Heart left ventricle (tissue), 16 donors: ENCODE measurements around the gene RNFT2. TPM values are rescaled to one million over a fixed set of nuclear protein-coding genes. Genes with fewer than 3 reads are reported as not detected.

Source experiments
- ATAC-seq, 4 donors: fragments of 200-7000 bp; cut with Tn5 transposase; one replicate each; pipeline ENCODE4 v1.9.1; 2020 to 2022; ENCODE audit warnings: moderate library complexity in 4 of 4, mild to moderate bottlenecking in 3 of 4, moderate number of reproducible peaks in 1 of 4
- DNase-seq, 5 donors: peaks; one replicate each; pipeline ENCODE4 v3.0.0-alpha.2; 2020
- H3K27ac ChIP-seq, 12 donors: fragments of 200-600 bp; sonication (generic) in 4 of 12; one replicate each; pipeline versions ENCODE4 v1.5.0 to v1.8.0; 2016 to 2022; ENCODE audit warnings: mild to moderate bottlenecking in 2 of 12
- H3K27me3 ChIP-seq, 9 donors: fragments of 200-600 bp; sonication (generic) in 2 of 9; one replicate each; pipeline versions ENCODE4 v1.5.1 to v1.8.0; 2016 to 2022; ENCODE audit warnings: mild to moderate bottlenecking in 3 of 9
- H3K36me3 ChIP-seq, 9 donors: fragments of 200-600 bp; sonication (generic) in 2 of 9; one replicate each; pipeline versions ENCODE4 v1.5.0 to v1.8.0; 2018 to 2022; ENCODE audit warnings: mild to moderate bottlenecking in 2 of 9
- H3K4me1 ChIP-seq, 12 donors: fragments of 200-600 bp; sonication (generic) in 4 of 12; one replicate each; pipeline versions ENCODE4 v1.5.0 to v1.8.0; 2016 to 2022; ENCODE audit warnings: mild to moderate bottlenecking in 3 of 12
- H3K4me3 ChIP-seq, 12 donors: fragments of 200-600 bp; sonication (generic) in 4 of 12; one replicate each; pipeline versions ENCODE4 v1.5.0 to v1.8.0; 2017 to 2022; ENCODE audit warnings: mild to moderate bottlenecking in 9 of 12, moderate library complexity in 4 of 12
- H3K9me3 ChIP-seq, 12 donors: fragments of 200-600 bp; sonication (generic) in 4 of 12; one replicate each; pipeline versions ENCODE4 v1.5.0 to v1.8.0; 2016 to 2022; ENCODE audit warnings: mild to moderate bottlenecking in 1 of 12
- POLR2A ChIP-seq, 2 donors: fragments of 450-650 bp; IDR thresholded peaks; one replicate each; pipeline ENCODE4 v1.6.1; 2017; ENCODE audit warnings: antibody characterized with exemption in 2 of 2, mild to moderate bottlenecking in 2 of 2, moderate library complexity in 2 of 2
- WGBS, 4 donors: extraction: QIAGEN DNeasy Blood & Tissue Kit in 2 of 4; methylation state at CpG; one replicate each; pipeline versions ENCODE4 v1.1.5 to v1.1.7; 2013 to 2018; 5-methylcytosine and 5-hydroxymethylcytosine counted together
- intact Hi-C, 10 donors: fragments of 100-400 bp; cut with DNase I; formaldehyde crosslinking; loops; one replicate each; pipeline versions ENCODE4 v1.11.1 to v1.14.2; 2022
- polyA plus RNA-seq, 2 donors: library from polyadenylated mRNA; stranded (reverse); fragments of 200-250 nt; gene quantifications; one replicate each; pipeline ENCODE4 v1.2.3, GENCODE V29; 2013
- total RNA-seq, 9 donors: library from RNA; depleted of rRNA in 2 of 9; stranded (reverse); fragments of >200 nt in 2 of 9; fragmentation: NEBNext Ultra II Directional in 3 of 9; extraction: Animal tissue kit (Norgen Biotek cat#: 25700) in 3 of 9; gene quantifications; one replicate each; pipeline versions ENCODE4 v1.1.0 to v1.2.4, GENCODE V29; 2016 to 2023
- TF ChIP-seq, protein P1 (sequence below), 12 donors: fragments of 200-600 bp; sonication (generic) in 4 of 12; IDR thresholded peaks; one replicate each; pipeline versions ENCODE4 v1.5.0 to v1.8.0; 2018 to 2022; ENCODE audit warnings: antibody characterized with exemption in 12 of 12, mild to moderate bottlenecking in 5 of 12
- donor health status: ischemic (EF 13 %, LVEDD 7.1; RV severe dilation, severe dysfunction).
- donor health status: healthy with polysubstance abuse.
- donor health status: DM: no; HTN: yes; CAD: no.
- donor health status: DM: no; HTN: no; CAD: no.
- donor health status: ischemic (EF 25% LVEDD 6.9; RV normal size, moderate dysfunction).
- donor health status: ischemic (EF 25% LVEDD 5.7; RV mildly dilated, moderate dysfunction).
- donor health status: healthy.
- donor health status: DM: yes; HTN: yes; CAD: no.
- donor health status: ischemic (EF 35%, LVEDD 5.7; RV mildly dilated, moderate dysfunction).
- donor health status: nonischemic (EF 11% LVEDD 7.7; RV severe dilation, severe dysfunction).
- donor health status: DM: yes; HTN: yes; CAD: no.
- donor health status: PGD.
- donor health status: ischemic (EF 29% LVEDD 5.4; RV normal size, mild dysfunction).
- donor health status: nonischemic (EF 23%, LVEDD 6.1; RV moderate dilation, normal function).

Gene RNFT2
- total and polyA plus RNA-seq, 11 donors = 0.58 to 2.4 (median 1.6) TPM

GRCh38 chr12:116691205-116691604, 46.9 kb upstream of the RNFT2 start:
- H3K27ac ChIP-seq = no peak overlapping the region
- intact Hi-C loops = loop anchor here in 5 of 10 donors (5.0 to 10.0 kb wide), 6 partner anchors 66 to 546 kb away; partner anchors contain the start of gene MED13L (in 1 of the 5)
- no peak overlapping the region for H3K4me3 ChIP-seq
- DNase-seq (no peak), ATAC-seq (no peak)
- peaks cover 0 to 31% (median 23%) of the 10 kb centered on the region in 12 donors for H3K4me1 ChIP-seq
- TF ChIP-seq, protein P1, sequence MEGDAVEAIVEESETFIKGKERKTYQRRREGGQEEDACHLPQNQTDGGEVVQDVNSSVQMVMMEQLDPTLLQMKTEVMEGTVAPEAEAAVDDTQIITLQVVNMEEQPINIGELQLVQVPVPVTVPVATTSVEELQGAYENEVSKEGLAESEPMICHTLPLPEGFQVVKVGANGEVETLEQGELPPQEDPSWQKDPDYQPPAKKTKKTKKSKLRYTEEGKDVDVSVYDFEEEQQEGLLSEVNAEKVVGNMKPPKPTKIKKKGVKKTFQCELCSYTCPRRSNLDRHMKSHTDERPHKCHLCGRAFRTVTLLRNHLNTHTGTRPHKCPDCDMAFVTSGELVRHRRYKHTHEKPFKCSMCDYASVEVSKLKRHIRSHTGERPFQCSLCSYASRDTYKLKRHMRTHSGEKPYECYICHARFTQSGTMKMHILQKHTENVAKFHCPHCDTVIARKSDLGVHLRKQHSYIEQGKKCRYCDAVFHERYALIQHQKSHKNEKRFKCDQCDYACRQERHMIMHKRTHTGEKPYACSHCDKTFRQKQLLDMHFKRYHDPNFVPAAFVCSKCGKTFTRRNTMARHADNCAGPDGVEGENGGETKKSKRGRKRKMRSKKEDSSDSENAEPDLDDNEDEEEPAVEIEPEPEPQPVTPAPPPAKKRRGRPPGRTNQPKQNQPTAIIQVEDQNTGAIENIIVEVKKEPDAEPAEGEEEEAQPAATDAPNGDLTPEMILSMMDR (IDR thresholded peaks at IDR 0.05) = no peak
- TF ChIP-seq POLR2A (IDR thresholded peaks at IDR 0.05) = no peak
- H3K9me3 ChIP-seq = no peaks in the 10 kb centered on the region
- H3K36me3 ChIP-seq = no peaks in the 10 kb centered on the region
- H3K27me3 ChIP-seq = peaks cover 0 to 47% (median 10%) of the 10 kb centered on the region in 9 donors
- WGBS, 4 donors = 96 to 100% (median 98%) methylated on average over 7 of the region's 7 CpGs

- H3K4me1 ChIP-seq = peaks cover 0 to 31% (median 23%) of the 10 kb centered on the region in 12 donors
- TF ChIP-seq POLR2A (IDR thresholded peaks at IDR 0.05) = no peak
- TF ChIP-seq, protein P1 (IDR thresholded peaks at IDR 0.05) = no peak
- H3K36me3 ChIP-seq = no peaks in the 10 kb centered on the region
- no peak overlapping the region for H3K4me3 ChIP-seq
- WGBS, 4 donors = 79 to 87% (median 85%) methylated on average over 4 of the region's 4 CpGs
- intact Hi-C loops = loop anchor here in 5 of 10 donors (5.0 to 10.0 kb wide), 6 partner anchors 67 to 547 kb away; partner anchors contain the start of gene MED13L (in 1 of the 5)
- no peak for DNase-seq
- H3K27ac ChIP-seq = no peak overlapping the region
- peaks cover 0 to 47% (median 10%) of the 10 kb centered on the region in 9 donors for H3K27me3 ChIP-seq
- no peak for ATAC-seq
- H3K9me3 ChIP-seq = no peaks in the 10 kb centered on the region
These were observed 46.5 kb upstream of the RNFT2 start for GRCh38 chr12:116691636-116692035.

DNA sequence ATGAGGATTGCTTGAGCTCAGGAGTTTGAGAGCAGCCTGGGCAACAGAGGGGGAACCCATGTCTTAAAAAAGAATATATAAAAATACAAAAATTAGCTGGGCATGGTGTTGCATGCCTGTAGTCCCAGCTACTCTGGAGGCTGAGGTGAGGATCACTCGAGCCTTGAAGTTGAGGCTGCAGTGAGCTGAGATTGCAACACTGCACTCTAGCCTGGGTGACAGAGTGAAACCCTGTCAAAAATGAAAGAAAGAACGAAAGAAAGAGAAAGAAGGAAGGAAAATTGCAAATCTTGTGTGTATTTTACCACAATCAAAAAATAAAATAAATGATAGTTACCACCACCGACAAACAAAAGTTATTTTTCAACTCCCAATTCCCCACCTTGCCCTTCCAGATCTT, 45.5 kb upstream of the RNFT2 start:
- DNase-seq = no peak
- H3K4me3 ChIP-seq = peak overlapping the region in 1 of 12 donors; percentile 44
- 85 to 89% (median 87%) methylated on average over 3 of the region's 3 CpGs for WGBS, 4 donors
- TF ChIP-seq, protein P1 (IDR thresholded peaks at IDR 0.05) = no peak
- TF ChIP-seq POLR2A (IDR thresholded peaks at IDR 0.05) = no peak
- intact Hi-C loops = loop anchor here in 5 of 10 donors (5.0 to 10.0 kb wide), 6 partner anchors 68 to 548 kb away; partner anchors contain the start of gene MED13L (in 1 of the 5)
- no peak overlapping the region for H3K27ac ChIP-seq
- peaks cover 0 to 35% (median 23%) of the 10 kb centered on the region in 12 donors for H3K4me1 ChIP-seq
- H3K9me3 ChIP-seq = no peaks in the 10 kb centered on the region
- peaks cover 0 to 47% (median 10%) of the 10 kb centered on the region in 9 donors for H3K27me3 ChIP-seq
- H3K36me3 ChIP-seq = no peaks in the 10 kb centered on the region
- no peak for ATAC-seq

GRCh38 chr12:116693286-116694227, 44.6 kb upstream of the RNFT2 start:
- Histone ChIP-seq H3K27me3 (peaks cover 0 to 47% (median 10%) of the 10 kb centered on the region in 9 donors), H3K4me1 (peaks cover 0 to 43% (median 24%) of the 10 kb centered on the region in 12 donors), H3K4me3 (peak overlapping the region in 11 of 12 donors; percentile 16 to 50 (median 44)), H3K9me3 (no peaks in the 10 kb centered on the region), H3K27ac (peak overlapping the region in 4 of 12 donors; percentile 5 to 39 (median 18)), H3K36me3 (no peaks in the 10 kb centered on the region)
- ATAC-seq (peak; percentile 16 to 42 (median 26)), DNase-seq (peak in 2 of 5 donors; percentile 52 to 55)
- WGBS, 4 donors = 9 to 15% (median 14%) methylated on average over 19 to 34 of the region's 34 CpGs
- intact Hi-C loops = loop anchor here in 5 of 10 donors (5.0 to 10.0 kb wide), 6 partner anchors 69 to 549 kb away; partner anchors contain the start of gene MED13L (in 1 of the 5)
- TF ChIP-seq POLR2A (IDR thresholded peaks at IDR 0.05) = no peak
- TF ChIP-seq, protein P1 (IDR thresholded peaks at IDR 0.05) = peak in 1 of 12 donors; percentile 8
